Activated T-cell treated with anti-CD3 and anti-CD28 coated beads, Interleukin-2, amount 50 U/mL, for 4 hours (primary cell): ENCODE results near the gene NRCAM. TPM values are rescaled to one million over a fixed set of nuclear protein-coding genes. Genes with fewer than 3 reads are reported as not detected.
"Not testable (repeated sequence)": the region's sequence is repeated elsewhere in the genome, so short reads cannot be mapped to it uniquely, and the experiment has no call there.

ENCODE experiments used
- ATAC-seq, 2 donors: fragments of 200-7000 bp; cut with Tn5 transposase; one replicate each; pipeline ENCODE4 v1.10.0; 2021
- DNase-seq: peaks from one replicate; pipeline ENCODE4 v3.0.0-alpha.2; 2020
- H3K27me3 Mint-ChIP-seq: one replicate; pipeline ENCODE4 v1.8.0; 2021; ENCODE audit warnings: low read depth, mixed read lengths
- H3K36me3 Mint-ChIP-seq: one replicate; pipeline ENCODE4 v1.8.0; 2022; ENCODE audit warnings: mixed read lengths; ENCODE audit not compliant: insufficient read depth
- H3K4me1 Mint-ChIP-seq: one replicate; pipeline ENCODE4 v1.8.0; 2021; ENCODE audit warnings: low read depth, mixed read lengths
- H3K4me3 Mint-ChIP-seq: one replicate; pipeline ENCODE4 v1.8.0; 2021; ENCODE audit warnings: mild to moderate bottlenecking, moderate library complexity, mixed read lengths
- H3K9me3 Mint-ChIP-seq: one replicate; pipeline ENCODE4 v1.8.0; 2021; ENCODE audit warnings: mixed read lengths
- total RNA-seq, 3 donors: library from RNA; stranded (reverse); gene quantifications; one replicate each; pipeline ENCODE4 v1.2.1, GENCODE V29; 2021

Gene NRCAM
- total RNA-seq, 3 donors from 2014 or later = 0.53 to 0.73 (median 0.69) TPM

GRCh38 chr7:108479118-108479517 lies 22.9 kb upstream of the NRCAM start:
- H3K4me1 Mint-ChIP-seq = no peaks in the 10 kb centered on the region
- DNase-seq (no peak), ATAC-seq (no peak)
- H3K9me3 Mint-ChIP-seq = no peaks in the 10 kb centered on the region
- H3K36me3 Mint-ChIP-seq = peaks cover 41% of the 10 kb centered on the region
- H3K27me3 Mint-ChIP-seq = no peaks in the 10 kb centered on the region
- no peak overlapping the region for H3K4me3 Mint-ChIP-seq

DNA sequence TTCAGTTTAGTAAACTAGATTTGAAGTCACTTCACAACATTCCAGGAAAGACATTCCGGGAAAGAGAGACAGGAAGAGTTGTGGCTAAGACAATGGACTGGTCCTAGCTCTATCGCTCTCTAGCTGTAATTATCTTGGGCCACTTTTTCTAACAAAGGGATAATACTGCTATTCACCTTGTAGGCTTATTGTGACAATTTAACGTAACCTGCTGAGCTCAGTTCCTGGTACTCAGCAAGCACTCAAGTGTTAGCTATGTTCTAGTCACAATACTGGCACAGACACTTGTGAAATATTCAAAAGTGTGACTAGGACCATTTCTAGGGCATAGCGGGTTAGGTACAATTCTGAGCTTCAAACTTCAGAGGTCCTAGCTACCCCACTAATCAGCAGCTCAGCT lies 12.0 kb upstream of the NRCAM start:
- Mint-ChIP-seq H3K4me3 (no peak overlapping the region), H3K9me3 (no peaks in the 10 kb centered on the region), H3K36me3 (peaks cover 5% of the 10 kb centered on the region), H3K27me3 (no peaks in the 10 kb centered on the region), H3K4me1 (peaks cover 18% of the 10 kb centered on the region)
- no peak for ATAC-seq
- no peak for DNase-seq

DNA sequence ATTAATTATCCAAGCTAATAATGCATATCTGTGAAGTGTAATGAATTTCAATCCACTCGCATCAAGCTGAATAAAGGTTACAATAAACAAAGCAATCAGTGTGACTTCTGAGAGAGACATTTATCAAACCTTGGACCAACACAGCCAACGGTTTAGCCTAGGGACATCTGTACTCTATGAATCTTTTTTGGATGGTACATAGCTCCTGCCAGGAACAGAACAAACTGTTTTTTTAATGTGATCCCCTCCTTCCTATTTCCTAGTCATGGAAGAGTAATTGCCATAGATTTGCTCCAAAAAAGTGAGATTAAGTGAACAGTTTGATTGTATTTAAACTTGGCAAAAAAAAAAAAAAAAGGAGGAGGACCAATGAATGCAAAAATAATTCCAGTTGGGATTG lies 11.2 kb upstream of the NRCAM start:
- Mint-ChIP-seq H3K4me3 (no peak overlapping the region), H3K27me3 (no peaks in the 10 kb centered on the region), H3K36me3 (peaks cover 3% of the 10 kb centered on the region), H3K9me3 (no peaks in the 10 kb centered on the region), H3K4me1 (peaks cover 24% of the 10 kb centered on the region)
- ATAC-seq (no peak), DNase-seq (no peak)

DNA sequence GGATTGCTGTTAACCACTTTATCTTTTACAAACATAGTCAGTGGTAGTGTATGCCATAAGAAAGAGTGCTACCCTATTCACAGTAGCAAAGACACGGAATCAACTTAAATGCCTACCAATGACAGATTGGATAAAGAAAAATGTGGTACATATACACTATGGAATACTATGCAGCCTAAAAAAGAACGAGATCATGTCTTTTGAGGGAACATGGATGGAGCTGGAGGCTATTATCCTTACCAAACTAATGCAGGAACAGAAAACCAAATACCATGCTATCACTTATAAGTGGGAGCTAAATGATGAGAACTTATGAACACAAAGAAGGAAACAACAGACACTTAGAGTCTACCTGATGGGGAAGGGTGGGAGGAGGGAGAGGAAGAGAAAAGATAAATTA lies 10.1 kb upstream of the NRCAM start:
- not testable (repeated sequence) for DNase-seq, H3K4me3 Mint-ChIP-seq, H3K9me3 Mint-ChIP-seq, H3K27me3 Mint-ChIP-seq, ATAC-seq, H3K36me3 Mint-ChIP-seq
- peaks cover 28% of the 10 kb centered on the region for H3K4me1 Mint-ChIP-seq

DNA sequence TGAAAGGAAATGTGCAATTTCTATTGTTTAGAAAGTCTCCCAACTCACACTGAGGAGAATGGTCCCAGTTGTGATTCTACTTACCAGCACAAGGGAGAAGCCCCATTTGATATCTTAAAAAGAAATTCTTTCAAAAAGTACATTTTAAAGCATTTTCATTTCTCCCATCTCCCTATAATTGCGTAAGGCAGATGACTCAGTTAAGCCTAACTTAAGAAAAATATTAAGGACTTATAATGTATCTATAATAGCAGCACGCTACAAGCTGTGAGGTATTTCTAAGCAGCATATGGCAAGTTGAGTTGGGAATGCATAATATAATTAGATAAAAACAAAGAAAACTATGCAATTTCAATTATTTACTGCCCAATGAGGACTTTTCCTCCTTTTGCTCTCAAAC lies 8.5 kb upstream of the NRCAM start:
- H3K9me3 Mint-ChIP-seq = no peaks in the 10 kb centered on the region
- peaks cover 7% of the 10 kb centered on the region for H3K27me3 Mint-ChIP-seq
- H3K4me3 Mint-ChIP-seq = no peak overlapping the region
- no peak for ATAC-seq
- DNase-seq = no peak
- H3K4me1 Mint-ChIP-seq = peaks cover 31% of the 10 kb centered on the region
- H3K36me3 Mint-ChIP-seq = no peaks in the 10 kb centered on the region

DNA sequence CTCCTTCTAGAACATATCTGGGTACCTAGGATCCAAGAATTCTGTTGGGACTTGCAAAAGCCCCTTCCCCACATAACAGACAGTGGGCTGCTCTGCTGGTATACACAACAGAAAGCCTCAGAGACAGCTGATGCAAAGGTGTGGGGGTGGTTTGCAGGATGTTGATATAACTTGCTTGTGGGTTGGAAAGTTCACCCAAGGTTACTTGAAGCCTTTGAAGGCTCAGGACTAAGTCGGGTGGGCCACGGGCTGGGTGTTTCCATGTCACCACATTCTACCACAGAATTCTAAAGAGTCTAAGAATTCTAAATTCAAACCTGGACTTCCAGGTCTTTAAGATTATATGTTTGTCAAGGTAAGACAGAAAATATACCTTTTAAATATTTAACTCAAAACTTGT lies 7.4 kb upstream of the NRCAM start:
- peaks cover 29% of the 10 kb centered on the region for H3K4me1 Mint-ChIP-seq
- peak; percentile 12 for DNase-seq
- H3K9me3 Mint-ChIP-seq = no peaks in the 10 kb centered on the region
- ATAC-seq = peak; percentile 48 to 58
- H3K4me3 Mint-ChIP-seq = no peak overlapping the region
- H3K27me3 Mint-ChIP-seq = peaks cover 11% of the 10 kb centered on the region
- H3K36me3 Mint-ChIP-seq = no peaks in the 10 kb centered on the region

GRCh38 chr7:108461840-108462239 lies 5.6 kb upstream of the NRCAM start:
- DNase-seq (no peak), ATAC-seq (no peak)
- Mint-ChIP-seq H3K36me3 (no peaks in the 10 kb centered on the region), H3K27me3 (peaks cover 29% of the 10 kb centered on the region), H3K9me3 (no peaks in the 10 kb centered on the region), H3K4me3 (no peak overlapping the region), H3K4me1 (peaks cover 37% of the 10 kb centered on the region)

DNA sequence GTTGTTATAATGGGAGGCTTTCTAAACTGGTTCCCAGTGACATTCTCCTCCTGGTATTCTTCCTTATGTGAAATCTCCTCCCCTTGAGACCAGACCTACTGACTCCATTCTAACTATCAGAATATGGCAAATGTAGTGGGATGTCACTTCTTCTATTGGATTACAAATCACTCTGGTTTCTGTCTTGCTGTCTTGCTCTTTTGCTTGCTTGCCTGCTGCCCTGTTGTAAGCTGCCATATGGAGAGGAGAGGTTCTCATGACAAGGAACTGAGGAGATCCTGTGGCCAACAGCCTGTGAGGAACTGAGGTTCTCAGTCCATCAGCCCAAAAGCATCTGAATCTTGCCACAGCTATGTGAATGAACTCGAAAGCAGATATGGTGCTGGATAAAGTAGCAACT lies 4.7 kb upstream of the NRCAM start:
- no peak overlapping the region for H3K4me3 Mint-ChIP-seq
- no peak for DNase-seq
- H3K36me3 Mint-ChIP-seq = no peaks in the 10 kb centered on the region
- H3K27me3 Mint-ChIP-seq = peaks cover 32% of the 10 kb centered on the region
- no peak for ATAC-seq
- H3K9me3 Mint-ChIP-seq = no peaks in the 10 kb centered on the region
- H3K4me1 Mint-ChIP-seq = peaks cover 39% of the 10 kb centered on the region

DNA sequence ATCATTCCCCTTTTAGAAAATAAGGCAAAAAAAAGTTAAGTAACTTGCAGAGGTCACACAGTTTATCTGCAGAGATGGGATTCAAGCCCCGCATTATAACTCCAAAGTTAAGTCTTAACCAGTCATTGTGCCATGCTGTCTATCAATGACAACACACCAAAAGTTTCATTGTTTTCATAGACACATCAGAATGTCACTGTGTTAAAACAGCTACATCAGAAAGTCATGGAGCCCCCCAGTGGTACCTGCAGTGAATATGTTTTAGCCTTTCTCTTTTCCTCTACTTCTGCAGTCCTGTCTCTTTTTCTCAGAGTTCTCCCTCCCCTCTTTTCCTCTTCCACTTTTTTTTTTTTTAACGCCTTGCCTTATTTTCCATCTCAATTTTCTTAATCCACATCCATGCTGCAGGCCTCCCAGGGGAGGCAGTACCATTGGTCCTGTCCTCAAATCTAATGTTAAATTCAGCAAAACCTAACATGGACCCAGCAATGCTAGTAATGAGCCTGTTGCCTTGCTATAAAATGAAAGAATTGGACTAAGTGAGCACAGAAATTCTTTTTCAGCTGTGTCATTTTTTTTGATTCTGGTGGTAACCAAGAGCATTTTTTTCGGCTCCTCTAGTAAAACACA lies 3.8 kb upstream of the NRCAM start:
- peaks cover 32% of the 10 kb centered on the region for H3K27me3 Mint-ChIP-seq
- H3K36me3 Mint-ChIP-seq = no peaks in the 10 kb centered on the region
- H3K9me3 Mint-ChIP-seq = no peaks in the 10 kb centered on the region
- DNase-seq (no peak), ATAC-seq (no peak)
- H3K4me1 Mint-ChIP-seq = peaks cover 37% of the 10 kb centered on the region
- no peak overlapping the region for H3K4me3 Mint-ChIP-seq

GRCh38 chr7:108457871-108458270 lies 1.6 kb upstream of the NRCAM start:
- ATAC-seq (no peak), DNase-seq (no peak)
- Mint-ChIP-seq H3K36me3 (no peaks in the 10 kb centered on the region), H3K4me3 (peak overlapping the region; percentile 0), H3K9me3 (no peaks in the 10 kb centered on the region), H3K4me1 (peaks cover 24% of the 10 kb centered on the region), H3K27me3 (peaks cover 44% of the 10 kb centered on the region)

- H3K27me3 Mint-ChIP-seq = peaks cover 47% of the 10 kb centered on the region
- H3K4me1 Mint-ChIP-seq = peaks cover 21% of the 10 kb centered on the region
- H3K36me3 Mint-ChIP-seq = no peaks in the 10 kb centered on the region
- DNase-seq (no peak), ATAC-seq (no peak)
- no peaks in the 10 kb centered on the region for H3K9me3 Mint-ChIP-seq
- H3K4me3 Mint-ChIP-seq = peak overlapping the region; percentile 48
Measured at GRCh38 chr7:108456845-108457540, 757 bp upstream of the NRCAM start.

- Mint-ChIP-seq H3K4me1 (peaks cover 18% of the 10 kb centered on the region), H3K4me3 (peak overlapping the region; percentile 59), H3K36me3 (no peaks in the 10 kb centered on the region), H3K27me3 (peaks cover 53% of the 10 kb centered on the region), H3K9me3 (no peaks in the 10 kb centered on the region)
- DNase-seq = no peak
- ATAC-seq = peak; percentile 19 to 22
Measured at GRCh38 chr7:108455551-108455997, 662 bp downstream of the NRCAM start.

DNA sequence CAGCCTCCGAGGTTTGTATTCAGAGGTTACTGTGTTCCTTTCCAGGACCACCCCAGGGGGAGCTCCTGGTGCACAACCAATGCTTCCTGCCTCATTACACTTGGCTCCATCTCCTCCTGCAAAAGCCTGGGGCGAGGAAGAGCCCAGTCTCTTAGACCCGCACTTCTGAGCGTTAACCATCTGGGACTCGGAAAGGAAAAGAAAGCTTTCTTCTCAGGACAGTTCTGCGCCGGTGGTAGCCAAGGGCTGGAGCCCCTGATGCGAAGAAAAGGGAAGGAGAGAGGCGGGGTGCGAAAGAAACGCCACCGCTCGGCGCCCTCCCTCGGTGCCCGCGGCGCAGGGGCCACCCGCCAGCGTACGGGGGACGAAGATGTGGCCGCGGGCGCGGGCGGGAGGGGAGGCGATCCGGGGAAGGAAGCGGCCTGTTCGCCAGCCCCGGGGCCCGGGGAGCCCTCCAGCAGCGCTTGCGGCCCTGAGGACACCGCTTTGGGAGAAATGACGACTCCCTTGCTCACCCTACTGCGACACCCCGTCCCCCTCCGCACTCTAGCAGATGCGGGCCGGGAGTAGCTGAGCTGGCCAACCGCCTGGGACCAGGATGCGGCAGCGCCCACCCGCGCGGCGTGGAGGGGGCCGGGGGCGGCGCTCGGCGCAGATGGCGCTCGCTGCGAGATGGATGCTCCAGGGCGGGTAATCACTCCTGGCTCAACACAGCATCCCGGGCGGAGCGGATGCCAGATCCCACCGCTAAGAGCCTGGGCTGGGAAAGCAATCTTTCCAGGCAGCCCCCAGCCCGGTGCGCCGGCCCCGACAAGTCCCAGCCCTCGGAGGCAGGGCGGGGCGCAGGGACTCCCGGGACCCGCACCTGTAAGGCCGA lies 1.3 kb downstream of the NRCAM start:
- peak; percentile 54 to 57 for ATAC-seq
- H3K4me1 Mint-ChIP-seq = peaks cover 15% of the 10 kb centered on the region
- H3K27me3 Mint-ChIP-seq = peaks cover 55% of the 10 kb centered on the region
- H3K9me3 Mint-ChIP-seq = no peaks in the 10 kb centered on the region
- H3K4me3 Mint-ChIP-seq = peak overlapping the region; percentile 73
- no peaks in the 10 kb centered on the region for H3K36me3 Mint-ChIP-seq
- DNase-seq = no peak

- Mint-ChIP-seq H3K36me3 (no peaks in the 10 kb centered on the region), H3K4me3 (peak overlapping the region; percentile 73), H3K9me3 (no peaks in the 10 kb centered on the region), H3K4me1 (peaks cover 15% of the 10 kb centered on the region), H3K27me3 (peaks cover 60% of the 10 kb centered on the region)
- DNase-seq = no peak
- ATAC-seq = no peak
Measured at GRCh38 chr7:108454317-108454673, 1.9 kb downstream of the NRCAM start.
